ENCODE results near the gene SDK1. TPM values are rescaled to one million over a fixed set of nuclear protein-coding genes. Genes with fewer than 3 reads are reported as not detected.

The SDK1 gene
- total RNA-seq, 1 donor from 2014 or later = 7.5 TPM

- no peak for DNase-seq (ENCODE audit: low spot score)
These were observed 887.6 kb downstream of the SDK1 start for GRCh38 chr7:4188651-4189050.

DNA sequence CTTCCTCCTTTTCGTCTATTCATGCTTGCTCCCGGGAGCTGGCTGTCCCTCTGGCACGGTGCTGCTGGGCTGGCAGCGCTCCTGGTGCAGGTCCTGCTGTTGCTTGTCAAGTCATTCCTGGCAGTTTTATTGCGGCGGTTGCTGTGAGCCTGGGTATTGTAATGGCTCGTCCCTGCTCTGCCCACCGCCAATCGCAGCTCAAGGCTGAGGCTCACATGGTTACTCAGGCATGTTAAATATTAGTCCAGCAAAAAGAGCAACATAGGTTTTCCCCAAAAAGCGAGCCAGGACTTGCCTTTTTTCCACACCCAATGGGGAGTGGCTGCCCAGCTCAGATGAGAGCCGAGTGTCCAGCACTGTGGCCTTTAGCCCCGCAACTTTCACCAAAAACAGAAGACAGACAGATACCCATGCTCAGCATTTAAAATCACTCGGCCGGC lies 888.1 kb downstream of the SDK1 start:
- no peak for DNase-seq (ENCODE audit: low spot score)

GRCh38 chr7:4190010-4190981 lies 889.2 kb downstream of the SDK1 start:
- DNase-seq (ENCODE audit: low spot score) = no peak

GRCh38 chr7:4191046-4191445 lies 890.0 kb downstream of the SDK1 start:
- no peak for DNase-seq (ENCODE audit: low spot score)

DNA sequence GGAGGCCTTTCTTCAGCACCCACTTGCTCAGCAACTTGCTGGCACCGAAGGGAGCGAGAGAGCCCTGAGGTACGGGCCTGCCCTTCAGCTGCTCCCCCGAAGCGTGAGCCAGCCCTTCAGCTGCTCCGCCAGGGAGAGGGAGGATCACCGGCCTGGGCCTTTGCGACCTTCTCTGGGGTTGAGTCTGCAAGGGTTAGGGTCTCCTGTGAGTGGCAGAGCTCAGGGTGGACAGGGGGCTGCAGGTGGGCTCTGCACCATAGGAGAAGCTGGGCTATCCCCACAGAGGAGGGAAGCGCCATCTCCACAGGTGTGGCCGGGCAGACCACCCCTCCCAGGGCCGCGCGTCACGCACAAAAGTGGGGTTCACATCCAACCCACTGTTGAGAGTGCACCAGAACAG lies 890.5 kb downstream of the SDK1 start:
- no peak for DNase-seq (ENCODE audit: low spot score)

GRCh38 chr7:4195660-4196059 lies 894.6 kb downstream of the SDK1 start:
- DNase-seq (ENCODE audit: low spot score) = no peak

GRCh38 chr7:4196121-4196819 lies 895.2 kb downstream of the SDK1 start:
- DNase-seq (ENCODE audit: low spot score) = no peak

DNA sequence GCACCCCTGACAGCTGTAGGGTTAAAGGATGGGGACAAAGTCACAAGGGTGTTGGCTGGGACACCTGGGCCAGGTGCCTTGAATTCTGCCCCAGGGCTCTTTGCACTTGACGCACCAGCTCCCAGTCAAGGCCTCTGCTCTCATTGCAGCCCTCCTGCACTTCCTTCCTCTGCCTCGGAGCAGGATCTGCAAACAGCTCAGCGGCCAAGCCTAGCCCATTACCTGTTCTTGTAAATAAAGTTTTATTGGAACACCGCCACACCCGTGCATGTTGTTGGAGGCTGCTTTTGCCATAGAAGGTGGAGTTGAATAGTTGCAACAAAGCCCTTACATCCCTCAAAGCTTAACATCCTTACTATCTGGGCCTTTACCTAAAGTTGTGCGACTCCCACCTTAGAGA lies 897.2 kb downstream of the SDK1 start:
- no peak for DNase-seq (ENCODE audit: low spot score)

DNA sequence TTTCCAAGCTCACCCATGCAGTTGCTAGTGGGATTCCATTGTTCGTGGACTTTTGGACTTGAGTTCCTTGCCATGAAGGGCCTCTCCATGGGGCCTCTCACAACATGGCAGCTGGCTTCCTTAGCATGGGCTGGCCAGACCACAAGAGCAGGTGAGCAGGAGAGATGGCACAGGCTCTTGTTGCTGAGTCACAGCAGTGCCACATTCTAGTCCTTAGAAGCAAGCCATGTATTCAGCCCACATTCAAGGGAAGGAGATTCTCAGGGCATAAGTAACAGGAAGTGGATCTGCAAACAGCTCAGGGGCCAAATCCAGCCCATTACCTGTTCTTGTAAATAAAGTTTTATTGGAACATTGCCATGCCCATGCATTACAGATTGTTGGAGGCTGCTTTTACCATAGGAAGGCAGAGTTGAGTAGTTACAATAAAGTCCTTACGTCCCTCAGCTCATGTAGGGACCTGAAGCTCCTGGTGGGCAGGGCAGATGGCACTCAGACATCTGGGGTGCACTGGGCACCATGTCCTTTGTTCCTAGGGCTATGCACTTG lies 899.6 kb downstream of the SDK1 start:
- DNase-seq (ENCODE audit: low spot score) = no peak

- DNase-seq (ENCODE audit: low spot score) = no peak
These were observed 900.5 kb downstream of the SDK1 start for GRCh38 chr7:4201566-4201965.

DNA sequence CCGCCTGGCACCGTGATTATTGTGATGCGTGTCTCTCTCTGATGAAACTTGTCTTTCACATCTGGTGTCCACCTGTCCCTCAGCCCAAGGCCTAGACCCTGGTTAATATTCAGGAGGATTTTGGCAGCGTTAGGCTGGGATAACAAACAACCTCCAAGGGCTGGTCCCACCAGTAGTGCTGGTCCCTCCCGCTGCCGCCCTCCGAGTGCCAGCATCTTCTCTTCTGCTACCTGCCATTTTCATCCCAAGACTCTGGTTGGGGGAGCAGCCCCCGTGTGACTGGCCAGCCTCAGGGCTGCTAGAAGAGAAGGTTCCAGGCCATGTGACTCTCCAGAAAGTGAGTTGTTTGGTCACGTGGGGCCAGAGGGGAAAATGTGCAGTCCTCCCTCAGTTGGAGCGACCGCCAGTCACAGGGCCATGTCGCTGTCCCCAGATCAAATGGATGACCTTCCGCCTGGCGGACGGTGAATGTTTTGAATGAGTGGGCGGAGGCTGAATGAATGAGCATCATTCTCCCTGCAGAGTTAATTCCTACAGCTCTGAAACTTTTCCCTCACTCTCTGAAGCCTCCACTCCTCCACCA lies 901.2 kb downstream of the SDK1 start:
- no peak for DNase-seq (ENCODE audit: low spot score)

- DNase-seq (ENCODE audit: low spot score) = no peak
These were observed 901.9 kb downstream of the SDK1 start for GRCh38 chr7:4202954-4203353.

- DNase-seq (ENCODE audit: low spot score) = no peak
These were observed 902.8 kb downstream of the SDK1 start for GRCh38 chr7:4203626-4204512.

DNA sequence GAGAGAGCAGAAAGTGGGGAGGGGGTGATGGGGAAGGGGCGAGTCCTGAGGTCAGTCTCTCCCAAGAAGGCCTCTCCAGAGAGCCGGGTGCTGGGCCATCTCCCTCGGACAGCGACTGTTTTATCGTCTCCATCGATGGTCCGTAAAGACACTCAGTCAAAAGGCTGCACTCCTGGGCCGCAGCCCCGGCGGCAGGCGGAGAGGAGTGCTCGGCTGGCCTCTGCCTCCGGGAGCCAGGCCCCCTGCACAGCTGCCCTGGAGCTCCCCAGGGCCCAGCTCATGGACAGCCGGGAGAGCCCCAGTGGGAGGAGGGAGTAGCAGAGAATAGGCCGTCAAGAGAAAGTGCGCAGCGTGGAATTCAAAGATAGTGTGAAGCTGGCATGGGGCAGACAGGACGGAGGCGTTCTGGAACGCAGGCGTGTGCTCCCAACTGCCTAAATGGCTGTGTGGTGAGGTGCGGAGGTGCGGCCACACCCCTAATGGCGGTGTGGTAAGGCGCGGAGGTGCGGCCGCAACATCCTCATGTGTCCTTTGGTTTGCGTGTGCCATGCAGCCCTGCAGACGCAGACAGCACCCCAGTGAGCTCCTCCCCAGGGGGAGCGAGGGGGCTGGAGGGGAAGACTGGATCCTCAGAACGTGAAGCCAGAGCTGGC lies 903.6 kb downstream of the SDK1 start:
- no peak for DNase-seq (ENCODE audit: low spot score)

DNA sequence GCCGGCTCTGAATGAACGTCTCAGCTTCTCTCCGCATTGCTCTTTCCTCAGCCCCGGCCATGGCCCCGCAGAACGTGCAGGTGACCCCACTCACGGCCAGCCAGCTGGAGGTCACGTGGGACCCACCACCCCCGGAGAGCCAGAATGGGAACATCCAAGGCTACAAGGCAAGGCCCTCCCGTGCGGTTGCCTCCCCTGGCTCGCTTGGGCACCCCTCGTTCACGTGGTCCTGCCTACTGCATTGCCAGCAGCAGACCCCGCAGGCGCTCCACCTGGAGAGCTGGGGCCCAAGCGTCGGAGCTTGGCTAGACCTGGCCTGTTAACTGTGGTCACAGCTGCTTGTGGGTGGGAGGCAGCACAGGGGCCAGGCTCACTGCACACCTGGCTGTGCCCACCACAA lies 904.8 kb downstream of the SDK1 start:
- no peak for DNase-seq (ENCODE audit: low spot score)

- DNase-seq (ENCODE audit: low spot score) = no peak
These were observed 906.0 kb downstream of the SDK1 start for GRCh38 chr7:4207011-4207410.

- no peak for DNase-seq (ENCODE audit: low spot score)
These were observed 907.0 kb downstream of the SDK1 start for GRCh38 chr7:4208086-4208485.

GRCh38 chr7:4208586-4208985 lies 907.5 kb downstream of the SDK1 start:
- no peak for DNase-seq (ENCODE audit: low spot score)

DNA sequence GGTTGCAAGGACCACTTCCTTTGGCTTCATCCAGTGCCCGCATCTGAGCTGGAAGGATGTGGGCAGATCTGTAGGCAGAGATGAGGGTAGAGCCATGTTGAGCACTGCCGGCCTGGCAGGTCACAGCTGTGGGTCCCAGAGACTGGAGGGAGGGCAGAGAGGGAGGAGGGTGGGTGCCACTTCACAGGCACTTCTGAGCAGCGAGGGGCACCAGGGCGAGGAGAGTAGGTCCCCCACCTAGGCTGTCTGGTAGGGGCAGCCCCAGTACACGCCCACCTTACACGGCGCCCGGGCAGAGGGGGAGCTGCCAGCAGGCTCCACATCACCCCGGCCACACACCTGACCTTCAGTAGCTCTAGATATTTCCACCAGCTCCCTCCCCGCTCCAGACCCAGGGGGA lies 908.1 kb downstream of the SDK1 start:
- DNase-seq (ENCODE audit: low spot score) = no peak

- DNase-seq (ENCODE audit: low spot score) = no peak
These were observed 908.9 kb downstream of the SDK1 start for GRCh38 chr7:4209966-4210365.

Data from mesenteric fat pad (tissue), 1 donor.